HL-60/S4 treated with retinoic acid at 250 ng/mL for 4 days and 3 days (cell line): ENCODE measurements around the gene CLUH.
"Not testable (repeated sequence)": the region's sequence is repeated elsewhere in the genome, so short reads cannot be mapped to it uniquely, and the experiment has no call there.

Source experiments
- in situ Hi-C: fragments of 300-500 bp; cut with MboI; formaldehyde crosslinking; loops from 2 replicates; pipeline ENCODE4 v1.7.0; 2022; ENCODE audit warnings: low sequenced_read_pairs

CLUH gene

DNA sequence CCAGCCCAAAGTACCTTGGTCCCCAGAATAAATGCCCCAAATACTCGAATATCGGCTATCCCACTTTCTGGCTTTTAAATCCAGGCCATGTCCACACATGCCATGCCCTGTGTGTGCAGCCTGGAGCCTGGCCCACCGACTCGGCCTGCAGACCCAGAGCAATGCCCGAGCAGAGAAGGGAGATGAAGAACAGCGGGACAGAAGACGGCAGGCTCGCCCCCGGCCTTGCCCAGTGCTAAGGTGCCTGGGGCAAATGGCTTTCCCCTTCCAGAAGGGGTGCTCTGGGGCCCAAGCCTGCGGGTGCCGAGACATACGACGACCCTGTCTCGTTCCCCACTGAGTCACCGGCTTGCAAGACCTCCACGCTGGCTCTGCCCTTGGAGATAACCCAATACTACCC is 8.0 kb downstream of the CLUH start:
- in situ Hi-C loops, result no loop called here

DNA sequence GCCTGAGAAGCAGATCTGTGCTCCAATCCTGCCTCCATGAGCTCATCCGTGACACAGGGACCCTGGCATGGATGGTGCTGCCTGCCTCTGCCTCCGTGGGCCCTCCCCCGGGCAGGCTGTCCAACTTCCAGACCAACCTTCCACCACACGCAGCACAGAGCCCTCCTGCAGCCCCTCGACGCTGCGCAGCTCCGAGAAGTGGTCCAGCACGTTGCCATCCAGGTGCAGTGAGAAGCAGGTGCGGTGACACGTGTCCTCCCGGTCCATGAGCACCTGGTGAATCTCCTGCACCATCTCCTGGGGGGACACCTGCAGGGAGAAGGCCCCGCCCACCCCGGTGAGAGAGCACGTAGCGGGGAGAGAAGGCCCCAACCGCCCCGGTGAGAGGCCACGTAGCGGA is 8.4 kb downstream of the CLUH start:
- in situ Hi-C loops, result no loop called here

DNA sequence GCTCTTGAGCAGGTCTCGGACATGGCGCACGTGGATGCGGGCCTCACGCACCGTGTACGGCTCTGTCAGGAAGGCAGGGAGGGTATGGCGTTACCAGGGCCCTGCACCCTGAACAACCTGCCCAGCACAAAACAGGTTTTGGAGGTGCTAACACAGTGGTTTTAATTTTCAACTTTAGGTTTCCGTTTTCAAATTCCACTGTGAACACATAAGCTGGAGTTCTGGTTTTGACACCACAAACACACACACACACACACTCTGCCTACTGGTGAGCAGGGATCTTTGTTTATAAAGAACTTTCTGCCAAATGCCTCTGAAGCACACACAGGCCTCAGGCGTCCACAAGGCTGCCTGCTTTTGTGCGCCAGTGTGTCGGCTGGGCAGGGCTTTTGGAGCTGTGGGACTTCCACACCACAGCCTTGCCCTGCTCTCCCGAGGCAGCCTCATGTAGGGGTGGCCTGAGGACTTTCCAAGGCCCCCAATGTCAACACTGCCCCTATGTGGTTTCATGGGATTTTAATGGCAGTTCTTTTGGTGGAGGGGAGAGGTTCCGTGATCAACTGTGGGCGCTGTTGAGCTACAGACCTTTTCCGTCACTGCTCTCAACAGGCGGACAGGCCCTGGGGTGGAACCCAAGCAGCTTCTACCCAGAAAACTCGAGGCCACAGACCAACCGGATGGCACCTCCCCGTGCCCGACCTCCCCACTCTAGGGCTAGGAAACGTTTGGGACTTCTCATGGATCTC is 9.4 kb downstream of the CLUH start:
- in situ Hi-C loops, result no loop called here

DNA sequence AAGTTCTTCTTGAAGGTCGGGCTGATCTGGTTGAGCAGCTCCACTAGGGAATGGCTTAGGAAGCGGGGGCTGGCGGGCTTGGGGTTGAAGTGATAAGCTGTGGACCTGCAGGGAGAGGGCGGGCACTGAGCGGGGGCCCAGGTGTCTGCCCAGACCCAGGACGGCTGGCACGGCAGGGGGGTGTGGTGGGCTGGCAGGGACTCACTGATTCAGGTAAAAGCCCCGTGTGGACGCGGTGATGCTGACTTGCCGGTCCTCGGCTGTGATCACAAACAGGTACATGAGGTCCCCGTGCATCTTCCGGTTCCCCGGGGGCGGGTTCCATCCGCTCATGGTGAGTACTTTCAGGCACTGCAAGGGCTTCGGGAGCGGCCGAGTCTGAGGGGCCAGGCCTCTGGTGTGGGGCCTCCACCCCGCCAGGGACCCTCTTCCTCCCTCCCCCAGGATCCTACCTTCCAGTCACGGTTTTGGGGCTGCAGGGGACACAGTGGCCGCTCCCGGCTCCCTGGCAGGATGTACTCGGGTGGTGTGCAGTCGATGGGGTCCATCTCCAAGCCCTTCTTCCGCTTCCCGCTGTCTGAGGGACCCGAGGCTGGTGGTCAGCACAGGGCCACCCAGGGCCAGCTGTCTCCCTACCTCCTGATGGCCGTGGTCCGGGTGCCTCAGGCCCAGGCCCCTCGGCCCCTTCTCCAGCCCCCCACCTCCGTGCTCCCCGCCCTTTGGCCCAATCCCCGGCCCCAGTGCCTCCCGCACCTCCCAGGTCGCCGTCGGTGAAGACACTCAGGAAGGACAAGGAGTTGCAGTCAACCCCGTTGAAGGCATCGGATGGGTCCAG is 10.2 kb downstream of the CLUH start:
- in situ Hi-C loops, result no loop called here

DNA sequence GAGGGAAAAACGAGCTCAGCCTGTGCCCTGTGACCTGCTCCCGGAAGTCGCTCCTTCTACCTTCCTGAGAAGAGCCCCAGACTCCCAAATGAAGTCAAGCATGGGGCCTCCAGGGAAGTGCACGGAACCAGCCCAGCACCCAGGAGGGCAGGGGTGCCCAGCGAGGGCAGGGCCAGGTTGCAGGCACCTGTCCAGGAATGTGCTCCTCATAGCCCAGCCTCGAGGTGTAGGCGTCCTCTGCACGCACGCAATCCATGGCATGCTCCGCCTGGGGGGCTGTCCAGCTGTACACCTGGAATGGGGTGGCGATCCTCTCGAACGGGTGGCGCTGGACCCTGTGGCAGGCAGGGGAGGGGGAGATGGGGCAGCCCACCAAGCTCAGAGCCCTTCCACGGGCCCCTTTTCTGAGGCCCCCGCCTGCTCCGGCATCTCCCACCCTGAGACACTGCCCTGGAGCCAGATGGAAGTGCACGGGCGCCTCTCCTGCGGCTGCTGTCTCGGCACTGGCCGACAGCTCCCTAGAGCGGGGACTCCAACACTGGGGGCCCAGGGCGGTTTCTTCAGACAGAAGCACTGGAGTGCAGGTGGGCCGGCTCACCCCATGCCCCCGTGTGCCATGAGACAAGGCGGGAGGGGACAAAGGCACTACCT is 10.9 kb downstream of the CLUH start:
- in situ Hi-C loops, result no loop called here

DNA sequence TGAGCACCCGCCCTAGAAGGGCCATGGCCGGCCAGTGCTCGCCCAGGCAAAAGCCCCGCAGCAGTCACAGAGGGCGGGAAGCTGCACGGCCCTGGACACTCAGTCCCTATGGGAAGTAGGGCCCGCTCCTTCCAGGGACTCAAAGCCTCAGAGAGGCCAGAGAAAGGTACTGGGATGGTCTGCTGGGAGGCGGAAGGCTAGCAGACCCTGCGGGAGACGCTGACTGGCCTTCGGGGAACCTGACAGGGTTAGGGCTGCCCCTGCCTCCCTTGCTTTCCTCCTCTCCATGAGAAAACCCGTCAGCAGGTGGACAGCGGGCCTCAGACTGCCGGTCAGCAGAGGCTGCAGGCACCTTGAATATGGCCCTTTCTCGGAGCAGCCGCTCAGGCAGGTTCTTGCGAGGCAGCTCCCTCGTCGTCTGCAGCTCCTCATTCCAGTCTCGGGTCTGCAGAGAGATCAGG is 11.5 kb downstream of the CLUH start:
- in situ Hi-C loops, result no loop called here

DNA sequence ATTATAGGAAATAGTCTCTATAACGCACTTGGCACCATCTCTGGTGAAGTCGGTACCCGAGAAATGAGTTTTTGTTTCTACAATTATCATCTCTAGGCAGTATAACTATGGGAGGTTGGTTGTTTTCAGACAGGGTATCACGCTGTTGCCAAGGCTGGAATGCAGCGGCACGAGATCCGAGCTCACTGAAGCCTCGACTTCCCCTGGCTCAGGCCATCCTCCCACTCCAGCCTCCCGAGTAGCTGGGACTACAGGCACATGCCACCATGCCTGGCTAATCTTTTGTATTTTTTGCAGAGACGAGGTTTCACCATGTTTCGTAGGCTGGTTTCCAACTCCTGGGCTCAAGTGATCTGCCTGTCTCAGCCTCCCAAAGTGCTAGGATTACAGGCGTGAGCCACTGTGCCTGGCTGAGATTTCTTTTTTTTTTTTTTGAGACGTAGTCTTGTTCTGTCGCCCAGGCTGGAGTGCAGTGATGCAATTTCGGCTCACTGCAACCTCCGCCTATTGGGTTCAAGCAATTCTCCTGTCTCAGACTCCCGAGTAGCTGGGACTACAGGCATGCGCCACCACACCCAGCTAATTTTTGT is 12.3 kb downstream of the CLUH start:
- in situ Hi-C loops, result not testable (repeated sequence)

DNA sequence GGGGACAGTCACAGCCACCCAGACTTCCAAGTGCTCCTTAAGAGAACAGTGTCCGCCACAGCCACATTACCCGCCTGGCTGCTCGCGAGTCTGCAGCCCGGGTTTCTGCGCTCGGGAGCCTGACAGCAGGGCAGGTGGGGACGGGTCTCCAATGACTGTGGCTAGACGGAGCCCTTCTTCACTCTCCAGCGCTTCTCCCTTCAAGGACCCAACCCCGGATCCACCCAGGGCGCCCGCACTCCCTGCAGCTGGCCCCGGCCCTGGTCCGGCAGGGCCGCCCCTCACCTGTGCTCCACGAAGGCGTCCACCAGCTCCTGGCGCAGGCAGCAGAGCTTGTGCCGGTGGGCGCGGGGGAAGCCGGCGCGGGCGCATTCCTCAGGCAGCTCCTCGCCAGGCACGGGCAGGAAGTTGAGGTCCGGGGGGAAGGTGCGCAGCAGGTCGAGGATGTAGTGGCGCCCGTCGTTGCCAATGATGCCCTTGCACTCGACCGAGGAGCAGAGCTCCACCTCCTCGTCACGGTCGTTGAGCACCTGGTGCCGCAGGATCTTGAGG is 13.9 kb downstream of the CLUH start:
- in situ Hi-C loops, result no loop called here

DNA sequence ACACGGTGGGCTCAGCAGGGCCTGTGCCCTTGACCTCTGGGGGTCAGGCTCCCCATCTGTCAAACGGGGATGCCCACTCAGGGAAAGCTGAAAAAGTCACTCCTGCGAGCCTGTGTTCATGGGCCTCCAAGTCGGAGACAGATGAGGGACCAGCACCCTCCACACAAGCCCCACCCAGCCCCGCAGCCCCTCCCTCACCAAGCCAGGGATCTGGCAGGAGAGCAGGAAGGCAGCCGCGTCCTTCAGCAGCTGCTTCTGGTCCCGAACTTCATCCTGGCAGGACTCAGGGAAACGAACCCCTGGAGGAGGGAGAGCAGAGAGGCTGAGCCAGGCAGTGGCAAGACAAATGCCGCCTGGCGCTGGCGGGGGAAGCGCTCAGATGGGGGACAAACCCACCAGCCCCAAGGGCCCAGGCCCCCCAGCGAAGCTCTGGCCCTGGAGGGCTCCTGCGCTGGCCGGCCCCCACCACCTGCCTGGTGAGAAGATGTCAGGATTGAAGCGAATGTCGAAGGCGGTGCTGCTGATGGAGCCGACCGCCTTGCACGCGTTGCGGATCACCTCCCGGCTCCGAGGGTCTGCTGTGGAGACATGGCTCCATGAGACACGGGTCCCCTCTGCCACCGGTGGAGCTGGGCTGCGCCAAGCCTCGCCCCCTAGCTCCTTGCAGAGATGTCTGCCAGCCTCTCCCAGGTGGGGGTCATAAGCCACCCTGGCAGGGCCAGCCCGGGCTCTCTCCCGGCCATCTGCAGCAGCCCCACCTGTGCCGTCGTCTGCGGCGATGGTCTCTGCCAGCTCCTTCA is 15.4 kb downstream of the CLUH start:
- in situ Hi-C loops, result no loop called here

DNA sequence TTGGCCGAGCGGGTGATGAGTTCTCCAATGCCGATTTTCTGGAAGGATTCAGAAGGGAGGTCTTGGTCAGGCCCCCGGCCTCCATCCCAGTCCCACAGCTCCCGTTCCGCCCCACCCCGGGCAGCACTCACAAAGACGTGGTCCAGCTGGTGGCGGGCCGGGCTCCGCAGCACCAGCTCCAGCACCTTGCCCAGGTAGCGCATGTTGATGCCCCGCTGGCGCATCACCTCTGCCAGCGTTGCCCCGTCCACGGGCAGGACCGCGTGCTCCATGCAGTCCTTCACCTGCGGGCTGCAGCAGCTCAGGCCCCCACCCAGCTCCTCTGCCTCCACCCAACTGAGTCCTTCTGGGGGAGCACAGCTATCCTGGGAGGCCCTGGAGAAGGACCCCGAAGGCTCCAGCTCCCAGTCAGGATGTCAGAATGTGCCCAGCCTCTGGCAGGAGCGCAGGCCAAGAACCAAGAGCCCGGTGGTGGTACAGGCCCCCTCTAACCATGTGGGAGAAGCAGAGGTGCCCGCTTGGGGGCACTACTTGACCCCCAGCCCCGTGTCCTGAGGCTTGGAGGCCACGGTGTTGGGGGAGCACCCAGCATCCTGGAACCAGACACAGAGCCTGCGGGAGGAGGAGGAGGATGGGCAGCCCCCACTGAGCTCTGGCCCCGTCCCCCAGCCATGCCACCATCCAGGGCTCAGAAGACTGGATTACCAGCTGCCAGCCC is 16.2 kb downstream of the CLUH start:
- in situ Hi-C loops, result no loop called here

DNA sequence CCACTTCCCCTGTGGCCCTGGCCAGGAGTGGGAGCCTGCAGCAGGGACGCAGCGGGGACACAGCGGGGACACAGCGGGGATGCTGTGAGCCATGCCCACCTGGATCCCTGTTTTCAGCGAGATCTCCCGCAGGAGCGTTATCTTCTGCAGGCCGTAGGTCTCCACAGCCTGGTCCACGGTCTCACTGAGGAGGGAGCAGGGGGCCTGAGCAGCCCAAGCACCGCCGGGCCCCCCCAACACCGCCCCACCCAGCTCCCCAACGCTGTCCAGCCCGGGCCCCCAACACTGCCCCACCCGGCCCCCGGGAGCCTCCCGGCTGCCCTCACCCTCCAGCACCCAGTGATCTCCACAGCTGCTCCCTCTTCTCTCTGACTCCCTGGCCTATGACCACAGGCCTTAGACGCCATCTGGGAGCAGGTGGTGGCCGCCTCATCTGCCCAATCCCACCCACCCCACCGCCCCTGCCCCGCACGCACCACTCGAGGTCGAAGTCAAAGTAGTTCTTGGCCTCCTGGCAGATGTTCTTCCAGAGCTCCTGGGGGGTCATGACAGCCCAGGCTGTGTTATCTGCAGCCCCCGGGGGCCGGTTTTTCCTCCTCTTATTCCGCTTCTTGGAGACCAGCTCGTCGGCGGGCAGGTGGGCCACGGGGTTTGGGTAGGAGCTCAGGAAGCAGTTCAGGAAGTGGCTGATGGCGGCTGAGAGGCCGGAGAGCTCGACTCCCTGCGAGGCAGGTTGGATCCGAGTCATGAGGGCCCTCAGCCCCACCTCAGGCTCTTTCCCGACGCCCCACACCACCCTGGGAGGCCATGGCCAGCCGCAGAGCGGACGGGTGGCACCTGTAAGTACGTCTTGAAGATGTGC is 17.0 kb downstream of the CLUH start:
- in situ Hi-C loops, result no loop called here

DNA sequence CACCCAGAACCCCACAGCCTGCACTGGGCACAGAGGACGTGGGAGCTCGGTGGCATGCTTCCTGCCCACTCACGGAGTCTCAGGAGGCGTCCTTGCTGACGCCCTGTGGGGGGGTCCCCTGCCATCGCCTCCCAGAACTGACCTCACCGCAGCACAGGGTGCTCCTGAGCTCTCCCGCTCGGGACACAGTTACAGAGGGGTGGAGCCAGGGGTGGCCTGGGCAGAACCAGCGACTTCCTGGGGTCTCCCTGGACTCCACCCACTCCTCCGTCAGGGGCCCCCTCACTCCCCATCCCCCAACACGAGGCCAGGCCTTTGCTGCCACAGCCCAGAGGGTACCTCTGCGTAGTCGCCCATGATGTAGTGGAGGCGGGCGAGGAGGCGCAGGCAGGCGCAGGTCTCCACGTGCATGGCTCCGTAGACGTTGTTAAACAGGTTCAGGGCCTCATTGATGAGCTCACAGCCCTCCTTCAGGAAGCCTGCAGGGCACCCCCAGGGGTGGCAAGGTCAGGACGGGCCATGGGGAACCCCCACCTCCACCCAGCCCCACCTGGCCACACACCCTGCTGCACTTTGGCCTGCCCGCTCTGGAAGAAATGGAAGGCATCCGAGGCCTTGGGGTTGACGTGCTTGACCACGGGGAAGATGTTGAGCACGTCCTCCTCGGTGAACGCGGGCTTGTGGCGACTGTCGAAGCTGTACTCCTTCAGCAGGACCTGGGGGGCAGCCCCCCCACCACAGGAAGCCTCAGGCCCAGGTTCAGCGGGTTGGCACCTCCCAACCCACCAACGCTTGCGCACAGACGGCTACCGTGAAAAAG is 17.8 kb downstream of the CLUH start:
- in situ Hi-C loops, result no loop called here

DNA sequence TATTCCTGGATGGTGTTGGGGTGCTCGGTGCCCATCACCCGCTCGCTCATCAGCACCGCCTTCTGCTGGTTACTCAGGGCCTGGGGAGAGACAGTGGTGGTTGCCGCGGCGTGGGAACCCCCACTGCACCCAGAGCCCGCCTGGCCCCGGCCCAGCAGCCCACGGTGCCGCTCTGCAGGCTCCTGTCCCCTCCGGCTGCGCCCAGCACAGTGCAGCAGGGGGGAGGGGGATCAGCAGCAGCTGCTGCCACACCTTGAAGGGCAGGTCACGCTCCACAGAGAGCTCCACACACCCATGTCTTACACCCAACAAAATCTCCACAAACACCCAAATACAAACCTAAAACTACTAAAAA is 18.8 kb downstream of the CLUH start:
- in situ Hi-C loops, result no loop called here

DNA sequence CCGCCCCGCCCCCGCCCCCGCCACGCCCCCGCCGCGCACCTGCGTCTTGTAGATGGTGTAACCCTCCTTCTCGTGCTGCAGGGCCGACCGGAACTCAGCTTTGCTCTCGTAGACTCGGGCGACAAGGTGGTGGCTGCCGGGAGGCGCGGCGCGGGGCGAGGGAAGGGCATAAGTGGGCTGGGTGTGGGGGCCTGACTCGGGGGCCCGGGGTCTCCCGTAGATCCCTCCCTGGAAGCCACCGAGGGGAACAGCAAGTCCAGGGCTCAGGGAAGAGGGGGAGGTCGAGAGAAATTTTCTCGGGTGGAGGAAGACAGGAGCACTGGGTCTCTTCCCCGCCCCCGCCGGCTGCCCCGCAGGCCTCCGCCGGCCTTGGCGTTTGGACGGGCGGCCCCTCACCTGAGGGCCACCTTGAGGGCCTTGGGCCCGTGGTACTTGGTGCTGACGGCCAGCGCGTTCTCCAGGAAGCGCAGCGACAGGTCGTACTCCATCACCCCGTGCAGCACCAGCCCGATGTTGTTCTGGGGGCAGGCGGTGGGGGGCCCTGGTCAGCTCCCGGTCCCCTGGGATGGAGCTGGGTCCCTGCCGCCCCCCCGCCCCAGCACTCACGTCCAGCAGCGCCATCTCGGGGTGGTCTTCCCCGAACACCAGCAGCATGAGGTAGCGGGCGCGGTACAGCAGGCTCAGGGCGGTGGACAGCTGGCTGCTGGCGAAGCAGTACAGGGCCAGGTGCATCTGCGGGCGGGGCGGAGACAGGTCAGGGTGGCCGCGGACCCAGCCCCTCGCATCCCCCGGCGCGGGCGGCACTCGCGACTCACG is 19.4 kb downstream of the CLUH start:
- in situ Hi-C loops, result no loop called here

DNA sequence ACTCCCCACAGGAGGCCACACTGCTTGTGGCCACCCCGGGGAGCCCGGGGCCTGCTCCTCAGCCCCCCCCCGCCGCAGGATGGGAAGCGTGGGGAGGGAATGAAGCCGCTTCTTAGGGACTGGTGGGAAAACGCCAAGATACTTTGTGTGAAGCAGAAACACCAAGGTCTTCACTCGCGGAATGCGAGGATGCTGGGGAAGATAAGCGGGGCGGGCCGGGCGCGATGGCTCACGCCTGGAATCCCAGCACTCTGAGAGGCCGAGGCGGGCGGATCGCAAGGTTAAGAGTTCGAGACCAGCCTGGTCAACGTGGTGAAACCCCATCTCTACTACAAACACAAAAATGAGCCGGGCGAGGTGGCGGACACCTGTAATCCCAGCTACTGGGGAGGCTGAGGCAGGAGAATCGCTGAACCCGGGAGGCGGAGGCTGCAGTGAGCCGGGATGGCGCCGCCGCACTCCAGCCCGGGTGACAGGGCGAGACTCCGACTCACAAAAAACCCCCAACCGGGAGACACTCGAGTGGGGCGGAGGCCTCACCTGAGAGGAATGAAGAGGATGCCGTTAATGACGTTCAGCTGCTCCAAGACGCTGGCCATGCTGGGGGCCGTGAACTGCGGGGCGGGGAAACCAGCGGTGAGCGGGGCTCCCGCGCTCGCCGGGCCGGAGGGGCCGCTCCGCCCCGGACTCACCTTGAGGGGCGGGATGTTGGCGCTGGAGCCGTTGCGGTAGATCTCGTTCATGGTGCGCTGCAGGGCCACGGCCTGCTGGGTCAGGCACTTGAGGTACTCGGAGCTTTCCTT is 20.3 kb downstream of the CLUH start:
- in situ Hi-C loops, result no loop called here
